ENCODE data around the gene TCP1.
A peak's percentile ranks its signal among the peaks of the same experiment; 100 is the strongest.
"Not testable (repeated sequence)": the region's sequence is repeated elsewhere in the genome, so short reads cannot be mapped to it uniquely, and the experiment has no call there.

Gene TCP1

GRCh38 chr6:159816775-159817174 lies 27.4 kb upstream of the TCP1 start:
- DNase-seq (ENCODE audit: low spot score), result not testable (repeated sequence)

GRCh38 chr6:159815410-159815809 lies 26.0 kb upstream of the TCP1 start:
- DNase-seq (ENCODE audit: low spot score), result no peak

- DNase-seq (ENCODE audit: low spot score), result no peak
Observed at GRCh38 chr6:159813781-159814180, 24.4 kb upstream of the TCP1 start.

GRCh38 chr6:159809149-159809548 lies 19.7 kb upstream of the TCP1 start:
- no peak for DNase-seq (ENCODE audit: low spot score)

- no peak for DNase-seq (ENCODE audit: low spot score)
Observed at GRCh38 chr6:159808647-159809046, 19.2 kb upstream of the TCP1 start.

- peak; percentile 70 for DNase-seq (ENCODE audit: low spot score)
Observed at GRCh38 chr6:159807150-159807858, 17.9 kb upstream of the TCP1 start.

- DNase-seq (ENCODE audit: low spot score), result no peak
Observed at GRCh38 chr6:159806021-159806458, 16.6 kb upstream of the TCP1 start.

- DNase-seq (ENCODE audit: low spot score), result no peak
Observed at GRCh38 chr6:159805440-159806020, 16.1 kb upstream of the TCP1 start.

- no peak for DNase-seq (ENCODE audit: low spot score)
Observed at GRCh38 chr6:159804504-159804903, 15.1 kb upstream of the TCP1 start.

- no peak for DNase-seq (ENCODE audit: low spot score)
Observed at GRCh38 chr6:159801935-159802334, 12.5 kb upstream of the TCP1 start.

GRCh38 chr6:159800141-159800865 lies 10.9 kb upstream of the TCP1 start, which contains the start of gene PNLDC1:
Gene PNLDC1 (plus strand): TSS chr6:159800276. CDS start chr6:159800308, 32 bp downstream.
- no peak for DNase-seq (ENCODE audit: low spot score)

- DNase-seq (ENCODE audit: low spot score), result no peak
Observed at GRCh38 chr6:159797554-159797953, 8.2 kb upstream of the TCP1 start.

GRCh38 chr6:159794976-159795375 lies 5.6 kb upstream of the TCP1 start:
- not testable (repeated sequence) for DNase-seq (ENCODE audit: low spot score)

GRCh38 chr6:159790956-159791598 lies 1.7 kb upstream of the TCP1 start:
- DNase-seq (ENCODE audit: low spot score), result no peak

GRCh38 chr6:159790149-159790955 lies 950 bp upstream of the TCP1 start, which contains the start of gene MRPL18:
Gene MRPL18 (plus strand): TSS chr6:159790467. CDS start chr6:159790588, 121 bp downstream.
- peak; percentile 98 for DNase-seq (ENCODE audit: low spot score)

GRCh38 chr6:159788753-159789376 lies 537 bp downstream of the TCP1 start:
- peak; percentile 63 for DNase-seq (ENCODE audit: low spot score)

GRCh38 chr6:159788276-159788675 lies 1.1 kb downstream of the TCP1 start:
- DNase-seq (ENCODE audit: low spot score), result no peak

- DNase-seq (ENCODE audit: low spot score), result no peak
Observed at GRCh38 chr6:159778542-159779103, 10.8 kb downstream of the TCP1 start.

GRCh38 chr6:159778131-159778530 lies 11.3 kb downstream of the TCP1 start:
- no peak for DNase-seq (ENCODE audit: low spot score)

GRCh38 chr6:159777240-159777904 lies 12.0 kb downstream of the TCP1 start:
- DNase-seq (ENCODE audit: low spot score), result no peak
